HCT116 (cell line): ENCODE results near the gene TUG1. TPM values are rescaled to one million over a fixed set of nuclear protein-coding genes. Genes with fewer than 3 reads are reported as not detected.

ENCODE experiments used
- ATAC-seq: fragments of 200-7000 bp; cut with Tn5 transposase; 2 replicates; pipeline ENCODE4 v1.9.1; 2020; ENCODE audit warnings: mild to moderate bottlenecking, moderate library complexity
- BruUV-seq: library from RNA; stranded (reverse); fragments of 400-500 nt; replicated peaks from 2 replicates; lab custom pipeline; 2021; lab: Mats Ljungman, UMichigan
- CTCF ChIA-PET: fragments of 300-600 bp; sonication (Branson Sonifier 250); formaldehyde crosslinking; loops from one replicate; lab custom pipeline; 2021; ENCODE audit warnings: antibody characterized with exemption; lab: Charles Lee
- POLR2A ChIA-PET: fragments of 300-600, 350-600 bp; sonication (Branson Sonifier 250); formaldehyde crosslinking; loops from one replicate; lab custom pipeline; 2021; ENCODE audit warnings: antibody characterized with exemption; lab: Charles Lee
- RAD21 ChIA-PET, 2 experiments: fragments of 300-600 bp; sonication (Branson Sonifier 250); formaldehyde crosslinking; loops; one replicate each; lab custom pipeline; 2023; ENCODE audit warnings: low total read pairs in 2 of 2; ENCODE audit not compliant: uncharacterized antibody in 2 of 2, unreplicated experiment in 2 of 2, low non-redundant PET in 1 of 2; lab: Charles Lee
- DNase-seq: peaks from one replicate; pipeline ENCODE4 v3.0.0-alpha.2; 2010; ENCODE audit warnings: low read depth, low spot score
- H2AFZ ChIP-seq: fragments of 200-600 bp; shearing (Covaris generic), sonication (generic); 2 replicates; pipeline ENCODE4 v1.6.1; 2017; ENCODE audit warnings: low read depth, mixed run types, mixed read lengths, antibody characterized with exemption, low read length; ENCODE audit not compliant: poor library complexity, severe bottlenecking
- H3K27ac ChIP-seq: 2 replicates; pipeline ENCODE4 v1.5.1; 2012; ENCODE audit warnings: low read depth, low read length
- H3K27me3 ChIP-seq: fragments of 200-600 bp; sonication (generic); 2 replicates; pipeline ENCODE4 v1.6.1; 2016; ENCODE audit warnings: mixed run types, low read length, mixed read lengths; ENCODE audit not compliant: insufficient read depth
- H3K36me3 ChIP-seq, 2 experiments: fragments of 200-500 bp in 1 of 2; fragments of 200-600 bp in 1 of 2; sonication (Bioruptor generic) in 1 of 2; sonication (generic) in 1 of 2; 2 replicates each; pipeline versions ENCODE4 v1.5.1 to v1.6.1; 2014 to 2016; ENCODE audit warnings: low read length in 2 of 2, inconsistent platforms in 1 of 2, mixed read lengths in 1 of 2, mixed run types in 1 of 2; ENCODE audit not compliant: insufficient read depth in 2 of 2, control insufficient read depth in 1 of 2
- H3K4me1 ChIP-seq, 2 experiments: fragments of 200-600 bp in 1 of 2; sonication (generic) in 1 of 2; 2 replicates each; pipeline versions ENCODE4 v1.5.1 to v1.6.1; 2012 to 2017; ENCODE audit warnings: low read length in 2 of 2, inconsistent platforms in 1 of 2, mild to moderate bottlenecking in 1 of 2, mixed read lengths in 1 of 2, mixed run types in 1 of 2, moderate library complexity in 1 of 2; ENCODE audit not compliant: insufficient read depth in 2 of 2, control insufficient read depth in 1 of 2
- H3K4me2 ChIP-seq: fragments of 200-600 bp; sonication (generic); 2 replicates; pipeline ENCODE4 v1.6.1; 2017; ENCODE audit warnings: mixed run types, low read length, mixed read lengths
- H3K4me3 ChIP-seq, 2 experiments: fragments of 200-600 bp in 1 of 2; sonication (generic) in 1 of 2; replicated peaks in 1 of 2; 2 replicates each; pipeline ENCODE4 v1.5.1; 2011 to 2016; ENCODE audit warnings: low read length in 2 of 2, control low read depth in 1 of 2, low read depth in 1 of 2, mild to moderate bottlenecking in 1 of 2, mixed read lengths in 1 of 2, mixed run types in 1 of 2
- H3K79me2 ChIP-seq: fragments of 200-600 bp; sonication (generic); 2 replicates; pipeline ENCODE4 v1.6.1; 2017; ENCODE audit warnings: mild to moderate bottlenecking, mixed run types, low read length, moderate library complexity, mixed read lengths; ENCODE audit not compliant: insufficient read depth
- H3K9ac ChIP-seq: fragments of 200-600 bp; sonication (generic); 2 replicates; pipeline ENCODE4 v1.6.1; 2016; ENCODE audit warnings: low read length, mixed read lengths
- H3K9me2 ChIP-seq: fragments of 200-600 bp; sonication (generic), shearing (Covaris generic); 2 replicates; pipeline ENCODE4 v1.6.1; 2017; ENCODE audit warnings: mixed run types, mild to moderate bottlenecking, moderate library complexity; ENCODE audit not compliant: insufficient read depth
- H3K9me3 ChIP-seq, 2 experiments: fragments of 200-500 bp in 1 of 2; fragments of 200-600 bp in 1 of 2; sonication (Bioruptor generic) in 1 of 2; sonication (generic) in 1 of 2; 2 replicates each; pipeline ENCODE4 v1.6.1; 2014 to 2017; ENCODE audit warnings: low read length in 2 of 2, mixed read lengths in 2 of 2, inconsistent platforms in 1 of 2, low read depth in 1 of 2, mild to moderate bottlenecking in 1 of 2, mixed run types in 1 of 2, moderate library complexity in 1 of 2; ENCODE audit not compliant: control insufficient read depth in 1 of 2, insufficient read depth in 1 of 2
- H4K20me1 ChIP-seq: fragments of 200-600 bp; sonication (generic), shearing (Covaris generic); 2 replicates; pipeline ENCODE4 v1.6.1; 2017; ENCODE audit warnings: mixed run types, mild to moderate bottlenecking, moderate library complexity; ENCODE audit not compliant: insufficient read depth
- CBX3 ChIP-seq: IDR thresholded peaks from 2 replicates; pipeline ENCODE4 v1.6.1; 2012; ENCODE audit warnings: low read depth
- CTCF ChIP-seq, 3 experiments: fragments of 200-600 bp in 1 of 3; sonication (generic) in 1 of 3; IDR thresholded peaks in 2 of 3; conservative IDR thresholded peaks in 1 of 3; 2 replicates each; pipeline ENCODE4 v1.5.1; 2012 to 2017; ENCODE audit warnings: low read depth in 2 of 3, low read length in 2 of 3, antibody characterized with exemption in 1 of 3, borderline replicate concordance in 1 of 3, control low read depth in 1 of 3, mild to moderate bottlenecking in 1 of 3, mixed read lengths in 1 of 3, mixed run types in 1 of 3, moderate library complexity in 1 of 3; ENCODE audit not compliant: insufficient read depth in 1 of 3
- EGR1 ChIP-seq: IDR thresholded peaks from 2 replicates; pipeline ENCODE4 v1.6.1; 2012; ENCODE audit warnings: low read depth
- EZH2 ChIP-seq: fragments of 200-600 bp; sonication (generic); IDR thresholded peaks from 2 replicates; pipeline ENCODE4 v1.6.1; 2017; ENCODE audit warnings: antibody characterized with exemption, mixed run types
- EZH2phosphoT487 ChIP-seq: fragments of 200-600 bp; IDR thresholded peaks from 2 replicates; pipeline ENCODE4 v1.6.1; 2018; ENCODE audit warnings: antibody characterized with exemption, borderline replicate concordance
- FOSL1 ChIP-seq: IDR thresholded peaks from 2 replicates; pipeline ENCODE4 v1.6.1; 2012; ENCODE audit warnings: low read depth
- POLR2A ChIP-seq: IDR thresholded peaks from 2 replicates; pipeline ENCODE4 v1.7.0; 2011; ENCODE audit warnings: borderline replicate concordance; ENCODE audit not compliant: insufficient read depth, insufficient read length; ENCODE audit errors: extremely low read depth
- POLR2AphosphoS5 ChIP-seq: IDR thresholded peaks from 2 replicates; pipeline ENCODE4 v1.6.1; 2011; ENCODE audit warnings: mild to moderate bottlenecking, low read depth, low read length, moderate library complexity
- SIN3A ChIP-seq: IDR thresholded peaks from 2 replicates; pipeline ENCODE4 v1.6.1; 2012; ENCODE audit warnings: low read depth
- SRF ChIP-seq: IDR thresholded peaks from 2 replicates; pipeline ENCODE4 v1.6.1; 2012; ENCODE audit warnings: low read depth
- TCF7L2 ChIP-seq: IDR thresholded peaks from 2 replicates; pipeline ENCODE4 v1.7.0; 2011; ENCODE audit warnings: borderline replicate concordance, inconsistent platforms; ENCODE audit not compliant: insufficient read depth, insufficient read length; ENCODE audit errors: extremely low read depth
- intact Hi-C: fragments of 100-400 bp; cut with micrococcal nuclease; formaldehyde crosslinking; loops from 2 replicates; pipeline ENCODE4 v1.10.0; 2022
- total RNA-seq: library from RNA; stranded (reverse); gene quantifications from one replicate; pipeline ENCODE4 v1.2.1, GENCODE V29; 2021; ENCODE audit not compliant: unreplicated experiment
- TF ChIP-seq, protein P1 (sequence below): IDR thresholded peaks from 2 replicates; pipeline ENCODE4 v1.6.1; 2012; ENCODE audit warnings: low read depth

TUG1 gene
- total RNA-seq, 1 experiment from 2014 or later, result 45.0 TPM

DNA sequence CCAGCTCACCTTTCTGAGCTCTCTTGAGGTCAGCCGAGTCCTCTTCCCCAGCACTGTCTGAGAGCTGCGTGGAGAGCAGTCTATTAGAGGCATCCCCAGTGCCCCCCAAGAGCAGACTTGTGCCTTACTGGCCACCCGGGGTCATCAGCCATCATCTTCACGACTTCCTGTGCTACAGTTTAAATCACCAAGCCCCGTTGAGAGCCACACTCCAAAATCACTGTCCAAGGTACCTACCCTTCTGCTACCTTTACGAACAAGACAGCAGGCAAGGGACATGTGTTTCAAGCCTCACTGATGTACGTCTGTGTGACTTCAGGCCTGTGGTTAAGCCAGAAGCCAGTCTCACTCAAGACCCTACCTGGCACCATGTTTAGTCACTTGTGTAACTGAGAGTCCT lies 35.6 kb upstream of the TUG1 start:
- CTCF ChIA-PET, result no interaction called here
- BruUV-seq, result no TSS peak

GRCh38 chr22:30934053-30934452 lies 35.0 kb upstream of the TUG1 start:
- Histone ChIP-seq H3K9me3 (no peaks in the 10 kb centered on the region), H3K36me3 (peaks cover 24 to 50% of the 10 kb centered on the region in 2 experiments; a peak in 3 of 4 replicates), H3K27me3 (no peaks in the 10 kb centered on the region), H3K4me1 (no peaks in the 10 kb centered on the region), H3K9ac (no peak overlapping the region), H3K79me2 (no peaks in the 10 kb centered on the region), H3K4me3 (no peak overlapping the region), H3K9me2 (no peaks in the 10 kb centered on the region), H3K27ac (no peak overlapping the region), H4K20me1 (no peaks in the 10 kb centered on the region), H2AFZ (no peak overlapping the region), H3K4me2 (no peak overlapping the region)
- ChIA-PET CTCF (interaction anchor here (0.7 kb wide), 1 partner anchor 9 kb away, joined by 3 read pairs; no protein-coding TSS in a partner anchor), RAD21 (no interaction called here), POLR2A (no interaction called here)
- TF ChIP-seq POLR2AphosphoS5 (no peak), POLR2A (no peak), SIN3A (no peak), EZH2 (no peak), EGR1 (no peak), FOSL1 (no peak), CTCF (IDR thresholded peaks at IDR 0.05 in 2 of 3, conservative IDR thresholded peaks at IDR 0.05 in 1 of 3; ENCODE audit: borderline replicate concordance in 1 of 3, insufficient read depth in 1 of 3, low read depth in 2 of 3, low read length in 2 of 3) (no peak), SRF (no peak), CBX3 (no peak), EZH2phosphoT487 (no peak)
- ATAC-seq (no peak), DNase-seq (no peak)
- BruUV-seq, result no TSS peak
- intact Hi-C loops, result no loop called here

More for the DNA sequence above, 35.6 kb upstream of the TUG1 start:
- Histone ChIP-seq H3K4me3 (no peak overlapping the region), H3K27me3 (no peaks in the 10 kb centered on the region), H2AFZ (no peak overlapping the region), H3K36me3 (peaks cover 24 to 51% of the 10 kb centered on the region in 2 experiments; a peak in 3 of 4 replicates), H3K9me2 (no peaks in the 10 kb centered on the region), H3K79me2 (no peaks in the 10 kb centered on the region), H3K9me3 (no peaks in the 10 kb centered on the region), H4K20me1 (no peaks in the 10 kb centered on the region), H3K9ac (no peak overlapping the region), H3K27ac (no peak overlapping the region), H3K4me1 (no peaks in the 10 kb centered on the region), H3K4me2 (no peak overlapping the region)
- TF ChIP-seq, protein P1, sequence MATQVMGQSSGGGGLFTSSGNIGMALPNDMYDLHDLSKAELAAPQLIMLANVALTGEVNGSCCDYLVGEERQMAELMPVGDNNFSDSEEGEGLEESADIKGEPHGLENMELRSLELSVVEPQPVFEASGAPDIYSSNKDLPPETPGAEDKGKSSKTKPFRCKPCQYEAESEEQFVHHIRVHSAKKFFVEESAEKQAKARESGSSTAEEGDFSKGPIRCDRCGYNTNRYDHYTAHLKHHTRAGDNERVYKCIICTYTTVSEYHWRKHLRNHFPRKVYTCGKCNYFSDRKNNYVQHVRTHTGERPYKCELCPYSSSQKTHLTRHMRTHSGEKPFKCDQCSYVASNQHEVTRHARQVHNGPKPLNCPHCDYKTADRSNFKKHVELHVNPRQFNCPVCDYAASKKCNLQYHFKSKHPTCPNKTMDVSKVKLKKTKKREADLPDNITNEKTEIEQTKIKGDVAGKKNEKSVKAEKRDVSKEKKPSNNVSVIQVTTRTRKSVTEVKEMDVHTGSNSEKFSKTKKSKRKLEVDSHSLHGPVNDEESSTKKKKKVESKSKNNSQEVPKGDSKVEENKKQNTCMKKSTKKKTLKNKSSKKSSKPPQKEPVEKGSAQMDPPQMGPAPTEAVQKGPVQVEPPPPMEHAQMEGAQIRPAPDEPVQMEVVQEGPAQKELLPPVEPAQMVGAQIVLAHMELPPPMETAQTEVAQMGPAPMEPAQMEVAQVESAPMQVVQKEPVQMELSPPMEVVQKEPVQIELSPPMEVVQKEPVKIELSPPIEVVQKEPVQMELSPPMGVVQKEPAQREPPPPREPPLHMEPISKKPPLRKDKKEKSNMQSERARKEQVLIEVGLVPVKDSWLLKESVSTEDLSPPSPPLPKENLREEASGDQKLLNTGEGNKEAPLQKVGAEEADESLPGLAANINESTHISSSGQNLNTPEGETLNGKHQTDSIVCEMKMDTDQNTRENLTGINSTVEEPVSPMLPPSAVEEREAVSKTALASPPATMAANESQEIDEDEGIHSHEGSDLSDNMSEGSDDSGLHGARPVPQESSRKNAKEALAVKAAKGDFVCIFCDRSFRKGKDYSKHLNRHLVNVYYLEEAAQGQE, result peak; percentile 14
- TF ChIP-seq EZH2 (no peak), POLR2AphosphoS5 (no peak), TCF7L2 (no peak)
- RAD21 ChIA-PET, result no interaction called here
- DNase-seq (no peak), ATAC-seq (no peak)
- intact Hi-C loops, result no loop called here
- POLR2A ChIA-PET, result no interaction called here
